Activated gamma-delta T cell (primary cell): ENCODE data around the gene SCRN1.

Experiments
- DNase-seq: peaks from one replicate; lab custom pipeline; 2025; lab: John Stamatoyannopoulos, UW
- total RNA-seq, 2 donors: gene quantifications; one replicate each; lab custom pipeline; 2026; lab: John Stamatoyannopoulos, UW

The SCRN1 gene
- total RNA-seq, result 34.5 to 49.4 reads per million in 2 donors

DNA sequence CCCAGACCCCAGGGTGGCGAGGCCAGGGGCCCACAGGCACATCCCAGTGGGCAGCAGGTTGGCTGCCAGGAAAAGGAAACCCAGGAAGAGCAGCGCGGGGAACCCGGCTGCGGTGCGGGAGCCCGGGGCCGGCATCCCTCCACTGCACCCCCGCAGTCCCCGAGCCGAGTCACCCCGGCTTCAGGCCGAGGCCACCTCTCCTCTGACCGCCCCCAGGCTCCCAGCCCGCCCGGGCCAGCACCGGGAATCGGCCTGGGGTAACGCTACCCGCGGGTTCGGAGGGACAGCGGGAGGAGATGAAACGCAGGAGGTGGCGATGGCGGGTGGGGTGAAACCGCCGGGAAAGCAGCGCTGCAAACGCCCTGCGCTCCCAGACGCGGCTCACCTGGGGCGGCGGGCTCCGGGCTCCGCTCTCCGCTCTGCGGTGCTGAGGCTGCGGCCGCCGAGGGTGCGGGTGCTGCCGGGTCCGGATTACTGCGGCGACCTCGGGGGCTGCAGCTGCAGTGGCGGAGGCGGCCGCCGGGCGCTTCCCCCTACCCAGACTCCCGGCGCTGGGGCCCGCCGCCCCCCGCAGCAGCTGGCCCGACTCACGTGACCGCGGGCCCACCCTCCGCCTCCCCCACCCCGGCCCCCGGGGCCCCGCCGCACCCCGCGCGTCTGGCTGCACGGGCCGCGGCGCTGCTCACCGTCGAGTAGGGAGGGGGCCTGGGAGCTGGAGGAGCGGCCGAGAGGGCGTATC, at the start of gene SCRN1:
SCRN1 (minus strand) TSS at position 545 of the 739 bp plus-strand sequence. CDS start 20,734 bp downstream, outside the sequence.
- peak; percentile 23 for DNase-seq

GRCh38 chr7:30038196-30038980, 48.8 kb upstream of the SCRN1 start:
- DNase-seq, result no peak

DNA sequence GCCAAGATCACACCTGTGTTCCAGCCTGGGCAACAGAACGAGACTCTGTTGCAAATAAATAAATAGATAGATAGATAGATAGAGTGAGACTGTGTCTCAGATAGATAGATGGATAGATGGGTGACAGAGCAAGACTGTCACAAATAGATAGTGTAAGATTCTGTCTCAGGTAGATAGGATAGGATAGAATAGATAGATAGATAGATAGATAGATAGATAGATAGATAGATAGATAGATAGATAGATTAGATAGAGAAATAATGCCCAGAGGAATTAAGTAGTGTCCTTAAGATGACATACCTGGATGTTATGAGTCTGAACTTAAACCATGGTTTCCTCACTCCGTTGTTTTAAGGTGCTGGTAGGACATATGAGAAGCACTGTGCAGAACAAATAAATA, 46.6 kb upstream of the SCRN1 start:
- DNase-seq, result no peak

DNA sequence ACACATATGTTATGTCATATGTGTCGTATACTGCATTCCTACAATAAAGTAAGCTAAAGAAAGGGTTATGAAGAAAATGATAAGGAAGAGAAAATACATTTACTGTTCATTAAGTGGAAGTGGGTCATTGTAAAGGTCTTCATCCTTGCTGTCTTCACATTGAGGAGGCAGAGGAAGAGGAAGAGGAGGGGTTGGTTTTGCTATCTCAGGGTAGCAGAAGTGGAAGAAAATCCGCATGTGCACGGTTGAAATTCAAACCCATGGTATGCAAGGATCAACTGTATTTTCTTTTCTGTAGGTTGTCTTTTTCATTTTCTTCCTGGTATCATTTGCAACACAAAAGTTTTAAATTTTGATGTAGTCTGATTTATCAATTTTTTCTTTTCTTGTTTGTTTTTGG, 44.9 kb upstream of the SCRN1 start:
- DNase-seq, result no peak

DNA sequence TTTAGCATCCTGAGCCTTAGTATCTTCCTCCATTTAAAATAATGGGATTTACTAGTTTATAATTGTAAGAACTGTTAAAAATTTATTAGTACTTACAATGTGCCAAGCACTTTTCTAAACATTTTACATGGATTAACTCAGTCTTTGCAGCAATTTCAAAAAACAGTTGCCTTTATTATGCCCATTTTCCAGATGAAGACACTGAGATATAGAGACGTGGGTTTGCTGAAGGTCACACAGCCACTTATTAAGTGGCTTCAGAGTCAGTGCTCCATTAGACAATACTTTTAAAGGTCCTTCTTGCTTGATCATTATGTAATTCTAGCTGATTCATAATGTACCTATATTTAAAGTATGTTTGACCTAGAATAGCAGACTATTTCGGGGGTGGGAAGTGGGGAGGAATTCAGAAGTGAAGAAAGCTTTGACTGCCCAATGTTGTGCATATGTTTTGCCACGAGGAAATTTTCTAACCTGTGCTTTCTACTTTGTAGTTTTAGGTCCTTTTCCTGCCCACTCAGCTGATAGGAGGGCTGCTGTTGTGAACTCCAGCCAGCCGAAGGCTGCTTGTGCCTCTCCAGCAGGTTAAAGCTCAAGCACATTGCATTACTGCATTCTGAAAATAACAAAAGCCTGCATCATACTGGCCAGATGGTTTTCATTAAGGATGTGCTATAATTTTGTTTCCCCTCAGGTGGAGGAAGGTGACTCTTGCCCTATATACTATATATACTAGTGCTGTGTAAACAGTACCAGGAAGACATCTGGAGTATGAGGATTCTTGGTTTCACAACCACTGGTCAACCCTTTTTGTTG, 42.9 kb upstream of the SCRN1 start:
- DNase-seq, result no peak

DNA sequence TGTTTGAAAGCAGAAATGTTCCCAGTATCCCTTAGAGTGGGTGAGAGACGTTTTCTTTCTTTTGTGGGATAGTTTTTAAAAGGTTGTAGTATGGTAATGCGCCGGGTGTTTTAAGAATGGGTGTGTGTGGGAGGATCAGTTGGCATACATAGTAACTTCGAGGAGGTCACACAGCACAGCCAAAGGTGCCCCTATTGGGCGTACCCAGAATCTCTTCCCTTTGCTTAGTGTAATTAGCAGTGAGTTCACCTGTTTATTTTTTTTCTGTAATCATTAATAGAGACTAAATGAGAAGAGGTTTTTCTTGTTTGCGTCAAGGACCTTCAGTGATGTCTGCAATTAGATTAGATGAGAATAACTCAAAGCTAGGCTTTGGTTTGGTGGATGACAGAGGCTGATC, 40.1 kb upstream of the SCRN1 start:
- DNase-seq, result no peak

- DNase-seq, result no peak
Observed at GRCh38 chr7:30028749-30029635, 39.4 kb upstream of the SCRN1 start.

GRCh38 chr7:30028216-30028748, 38.7 kb upstream of the SCRN1 start, which contains the start of gene PLEKHA8:
TSS of gene PLEKHA8 (plus strand) at chr7:30028412. CDS start at chr7:30028763, 351 bp downstream.
- peak; percentile 82 for DNase-seq

- no peak for DNase-seq
Observed at GRCh38 chr7:30027740-30028215, 38.2 kb upstream of the SCRN1 start.

DNA sequence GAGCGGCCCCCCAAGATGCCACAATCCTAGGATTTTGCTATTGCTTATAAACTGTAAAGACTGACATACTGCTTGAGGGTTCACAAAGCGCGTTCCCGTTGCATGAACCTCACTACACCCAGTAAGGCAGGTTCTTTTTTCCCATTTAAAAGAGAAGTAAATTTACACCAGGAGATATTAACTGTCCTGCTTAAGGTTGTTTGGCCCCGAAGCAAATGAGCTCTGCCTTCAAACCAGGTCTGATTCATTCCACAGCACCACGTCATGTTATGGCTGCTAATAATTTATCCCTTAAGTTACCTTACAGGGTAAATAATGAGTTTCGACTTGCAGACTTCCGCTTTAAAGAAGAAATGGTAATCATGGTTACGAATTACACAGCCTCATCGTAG, 37.5 kb upstream of the SCRN1 start:
- no peak for DNase-seq

- peak; percentile 51 for DNase-seq
Observed at GRCh38 chr7:30026229-30027064, 36.8 kb upstream of the SCRN1 start, which contains the start of gene FKBP14. TSS of gene FKBP14 (minus strand) at chr7:30026702. CDS start at chr7:30026508, 194 bp downstream.

DNA sequence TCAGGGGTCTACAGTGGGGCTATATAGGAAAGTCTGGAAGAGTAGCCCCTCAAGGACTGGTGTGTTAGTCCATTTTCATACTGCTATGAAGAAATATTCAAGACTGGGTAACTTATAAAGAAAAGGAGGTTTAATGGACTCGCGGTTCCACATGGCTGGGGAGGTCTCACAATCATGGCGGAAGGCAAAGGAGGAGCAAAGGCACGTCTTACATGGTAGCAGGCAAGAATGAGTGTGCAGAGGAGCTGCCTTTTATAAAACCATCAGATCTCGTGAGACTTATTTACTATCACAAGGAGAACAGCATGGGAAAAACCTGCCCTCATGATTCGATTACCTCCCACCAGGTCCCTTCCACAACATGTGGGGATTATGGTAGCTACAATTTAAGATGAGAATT, 33.9 kb upstream of the SCRN1 start:
- DNase-seq, result no peak

- no peak for DNase-seq
Observed at GRCh38 chr7:30022991-30023390, 33.4 kb upstream of the SCRN1 start.

GRCh38 chr7:30020535-30020934, 30.9 kb upstream of the SCRN1 start:
- DNase-seq, result no peak

DNA sequence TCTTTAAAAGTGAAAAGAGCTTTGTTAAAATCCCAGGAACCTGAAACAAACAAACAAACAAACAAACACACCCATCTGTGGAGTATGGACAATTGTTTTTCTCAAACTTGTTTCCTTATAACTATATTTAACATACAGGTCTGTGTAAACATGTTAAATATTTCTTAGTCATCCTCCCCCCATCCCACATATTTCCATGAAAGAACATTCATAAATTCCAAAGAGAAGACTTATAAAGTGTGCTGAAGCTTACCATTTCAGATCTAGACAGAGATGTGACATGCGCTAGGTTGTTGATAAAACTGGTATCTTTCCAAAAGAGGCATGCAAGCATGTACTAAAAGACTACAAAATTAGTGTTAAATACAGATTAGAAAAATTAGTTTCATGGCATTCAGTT, 30.4 kb upstream of the SCRN1 start:
- DNase-seq, result no peak

GRCh38 chr7:30019387-30019786, 29.8 kb upstream of the SCRN1 start:
- no peak for DNase-seq

DNA sequence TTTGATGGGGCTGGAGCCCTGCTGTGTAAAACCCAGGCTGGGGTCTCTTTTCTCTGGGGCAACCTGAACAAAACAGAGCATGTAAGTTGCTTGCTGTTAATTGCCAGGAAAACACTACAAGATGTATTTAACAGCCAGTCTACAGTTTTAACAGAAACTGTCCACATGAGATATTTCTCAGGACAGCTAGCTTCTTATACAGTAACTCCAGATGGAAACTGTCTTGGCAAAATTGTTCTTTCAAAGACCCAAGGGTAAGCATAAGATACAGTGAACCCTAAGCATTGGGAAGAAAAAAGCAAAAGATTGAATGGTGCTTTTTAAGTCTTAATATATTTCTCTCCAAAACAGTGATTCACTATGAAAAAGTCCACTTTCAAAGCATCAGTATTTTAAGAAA, 28.9 kb upstream of the SCRN1 start:
- no peak for DNase-seq

- DNase-seq, result no peak
Observed at GRCh38 chr7:30012757-30013156, 23.2 kb upstream of the SCRN1 start.

DNA sequence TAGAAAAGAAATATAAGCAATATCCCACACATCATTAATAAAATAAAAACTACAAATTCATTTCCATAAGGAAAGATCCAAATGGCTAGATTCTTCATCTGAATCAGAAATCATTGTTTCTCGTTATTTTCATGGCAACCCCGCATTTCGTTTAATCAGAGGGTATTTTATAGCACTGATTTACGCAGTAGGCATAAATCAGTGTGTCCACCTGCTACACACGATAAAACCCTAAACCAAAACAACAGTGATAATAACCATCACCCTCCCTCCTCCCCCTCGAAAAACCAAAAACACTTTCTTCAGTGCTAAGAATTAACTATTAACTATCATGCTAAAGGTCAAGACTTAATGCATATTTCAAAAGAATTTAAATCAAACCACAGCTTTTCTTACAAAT, 20.4 kb upstream of the SCRN1 start:
- no peak for DNase-seq

- DNase-seq, result no peak
Observed at GRCh38 chr7:30005464-30005863, 15.9 kb upstream of the SCRN1 start.
